A673 (cell line): ENCODE measurements around the gene WDR38.

ENCODE experiments used
- CTCF ChIP-seq: fragments of 300-800, 200-600 bp; sonication (generic); conservative IDR thresholded peaks from 2 replicates; pipeline ENCODE4 v1.5.1; 2017; ENCODE audit warnings: low read depth, mild to moderate bottlenecking, antibody characterized with exemption, low read length, moderate library complexity, mixed read lengths
- EZH2 ChIP-seq: fragments of 200-600 bp; sonication (generic); IDR thresholded peaks from 2 replicates; pipeline ENCODE4 v1.6.1; 2017; ENCODE audit warnings: borderline replicate concordance, low read depth, mild to moderate bottlenecking, mixed read lengths, antibody characterized with exemption, low read length; ENCODE audit not compliant: poor library complexity, severe bottlenecking

- TF ChIP-seq CTCF (no peak), EZH2 (no peak)
These were observed 48.1 kb upstream of the WDR38 start for GRCh38 chr9:124805186-124805585.
